ENCODE measurements around the gene SLC25A3.

DNA sequence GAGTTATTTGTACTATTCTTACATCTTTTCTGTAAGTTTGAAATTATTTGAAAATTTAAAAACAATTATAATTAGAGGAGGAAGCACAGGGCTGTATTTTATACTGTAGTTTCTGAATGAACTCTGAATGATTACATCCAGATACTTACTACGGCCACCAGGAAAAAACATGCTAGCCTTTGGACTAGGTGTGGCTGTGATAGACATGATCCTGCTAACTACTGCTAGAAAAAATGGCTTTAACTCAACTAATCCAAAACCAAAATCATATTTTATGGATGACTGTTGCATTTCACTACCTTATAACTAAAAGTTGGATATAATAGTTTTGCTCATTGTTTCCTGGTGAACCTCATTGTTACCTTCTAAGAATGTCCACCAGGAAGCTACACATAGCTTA lies 15.1 kb upstream of the SLC25A3 start:
- no peak for TF ChIP-seq POLR2AphosphoS5 (IDR thresholded peaks at IDR 0.05; ENCODE audit: low read depth, low read length)
- TF ChIP-seq TAF1 (IDR thresholded peaks at IDR 0.05; ENCODE audit: low read depth, low read length) = no peak
- TF ChIP-seq POLR2A (IDR thresholded peaks at IDR 0.05; ENCODE audit: low read depth, low read length) = no peak
- no peak for TF ChIP-seq POU2F2 (IDR thresholded peaks at IDR 0.05; ENCODE audit: low read depth, low read length)

Measured in GM12891 (cell line).